Mononuclear cell (primary cell): Measurements from ENCODE around the gene ATG4A. TPM values are rescaled to one million over a fixed set of nuclear protein-coding genes. Genes with fewer than 3 reads are reported as not detected.

Experiments
- H3K27me3 ChIP-seq: 2 replicates; pipeline ENCODE4 v1.6.0; 2011; ENCODE audit warnings: low read length, control low read depth; ENCODE audit not compliant: insufficient read depth
- H3K4me1 ChIP-seq: 2 replicates; pipeline ENCODE4 v1.5.1; 2011; ENCODE audit warnings: mild to moderate bottlenecking, low read length, control low read depth; ENCODE audit not compliant: insufficient read depth
- H3K4me3 ChIP-seq: 2 replicates; pipeline ENCODE4 v1.5.1; 2011; ENCODE audit warnings: mild to moderate bottlenecking, low read length, moderate library complexity
- H3K9me3 ChIP-seq: 2 replicates; pipeline ENCODE4 v1.5.1; 2011; ENCODE audit warnings: low read depth, mild to moderate bottlenecking, control low read depth, low read length
- total RNA-seq: library from RNA; depleted of rRNA; stranded (reverse); fragments of >200 nt; gene quantifications from one replicate; pipeline ENCODE4 v1.2.3, GENCODE V29; 2012

Gene ATG4A
- total RNA-seq, 1 donor, result 4.7 TPM

- Histone ChIP-seq H3K4me1 (no peaks in the 10 kb centered on the region), H3K9me3 (no peaks in the 10 kb centered on the region), H3K27me3 (no peaks in the 10 kb centered on the region), H3K4me3 (no peak overlapping the region)
Observed at GRCh38 chrX:108171671-108172070, 80.1 kb downstream of the ATG4A start.

GRCh38 chrX:108173874-108174273 is 82.3 kb downstream of the ATG4A start:
- Histone ChIP-seq H3K4me3 (no peak overlapping the region), H3K27me3 (no peaks in the 10 kb centered on the region)

GRCh38 chrX:108177351-108178142 is 86.0 kb downstream of the ATG4A start:
- Histone ChIP-seq H3K4me3 (no peak overlapping the region), H3K9me3 (no peaks in the 10 kb centered on the region), H3K4me1 (no peaks in the 10 kb centered on the region), H3K27me3 (no peaks in the 10 kb centered on the region)

More at GRCh38 chrX:108173874-108174273, 82.3 kb downstream of the ATG4A start:
- no peaks in the 10 kb centered on the region for H3K4me1 ChIP-seq
- no peaks in the 10 kb centered on the region for H3K9me3 ChIP-seq

GRCh38 chrX:108178143-108178498 is 86.5 kb downstream of the ATG4A start:
- Histone ChIP-seq H3K4me1 (no peaks in the 10 kb centered on the region), H3K4me3 (no peak overlapping the region), H3K27me3 (no peaks in the 10 kb centered on the region), H3K9me3 (no peaks in the 10 kb centered on the region)

- Histone ChIP-seq H3K27me3 (no peaks in the 10 kb centered on the region), H3K4me3 (no peak overlapping the region), H3K4me1 (no peaks in the 10 kb centered on the region), H3K9me3 (no peaks in the 10 kb centered on the region)
Observed at GRCh38 chrX:108186811-108187210, 95.2 kb downstream of the ATG4A start.

- H3K27me3 ChIP-seq, result no peaks in the 10 kb centered on the region
- no peak overlapping the region for H3K4me3 ChIP-seq
- no peaks in the 10 kb centered on the region for H3K4me1 ChIP-seq
- H3K9me3 ChIP-seq, result no peaks in the 10 kb centered on the region
Observed at GRCh38 chrX:108198420-108198819, 106.8 kb downstream of the ATG4A start.

- Histone ChIP-seq H3K9me3 (no peaks in the 10 kb centered on the region), H3K4me3 (no peak overlapping the region), H3K27me3 (no peaks in the 10 kb centered on the region), H3K4me1 (no peaks in the 10 kb centered on the region)
Observed at GRCh38 chrX:108199041-108199440, 107.5 kb downstream of the ATG4A start.

GRCh38 chrX:108199691-108200090 is 108.1 kb downstream of the ATG4A start:
- H3K27me3 ChIP-seq, result no peaks in the 10 kb centered on the region
- H3K9me3 ChIP-seq, result no peaks in the 10 kb centered on the region
- no peaks in the 10 kb centered on the region for H3K4me1 ChIP-seq
- H3K4me3 ChIP-seq, result no peak overlapping the region

GRCh38 chrX:108203540-108203939 is 112.0 kb downstream of the ATG4A start:
- H3K4me3 ChIP-seq, result no peak overlapping the region
- no peaks in the 10 kb centered on the region for H3K9me3 ChIP-seq
- no peaks in the 10 kb centered on the region for H3K4me1 ChIP-seq
- H3K27me3 ChIP-seq, result no peaks in the 10 kb centered on the region

Other genes with a start within 250 kb of the ATG4A start
- gene TEX13B, start 109.4 kb upstream of the ATG4A start, total RNA-seq, result not detected
- gene VSIG1, start 46.7 kb upstream of the ATG4A start, total RNA-seq, result 6.3 TPM
- gene PSMD10, start 236 bp upstream of the ATG4A start, total RNA-seq, result 31.7 TPM